ENCODE data around the gene FGFBP1. TPM values are rescaled to one million over a fixed set of nuclear protein-coding genes. Genes with fewer than 3 reads are reported as not detected.
A peak's percentile ranks its signal among the peaks of the same experiment; 100 is the strongest.
"Not testable (repeated sequence)": the region's sequence is repeated elsewhere in the genome, so short reads cannot be mapped to it uniquely, and the experiment has no call there.

FGFBP1 gene
- total and polyA plus RNA-seq, 4 donors: not detected

DNA sequence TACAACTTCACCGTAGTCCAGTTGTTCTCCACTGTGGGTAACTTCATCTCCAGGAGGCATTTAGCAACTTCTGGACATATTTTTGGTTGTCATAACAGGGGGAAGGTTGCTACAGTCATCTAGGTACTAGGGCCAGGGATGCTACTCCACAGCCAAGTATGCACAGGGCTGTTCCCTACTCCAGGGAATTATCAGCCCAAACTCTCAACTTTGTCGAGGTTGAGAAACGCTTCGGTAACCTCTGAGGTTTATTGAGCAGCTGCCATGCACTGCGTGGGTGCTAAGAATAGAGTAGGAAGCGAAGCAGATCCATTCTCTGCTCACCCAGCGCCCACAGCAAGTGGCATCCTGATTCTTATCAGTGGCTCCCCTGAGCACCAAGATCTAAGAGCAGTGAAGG, 8.2 kb downstream of the FGFBP1 start:
- 59% methylated on average over 6 of the region's 7 CpGs for WGBS (ENCODE audit: insufficient coverage)
- H3K36me3 ChIP-seq (ENCODE audit: control insufficient read depth, insufficient read depth, low read length): no peaks in the 10 kb centered on the region
- H3K27me3 ChIP-seq (ENCODE audit: control insufficient read depth, insufficient read depth, low read length): no peaks in the 10 kb centered on the region
- DNase-seq (ENCODE audit: low read depth in 4 of 6, low spot score in 6 of 6): no peak
- no peaks in the 10 kb centered on the region for H3K9me3 ChIP-seq (ENCODE audit: control insufficient read depth, insufficient read depth, low read length)
- H3K4me3 ChIP-seq (ENCODE audit: low read depth, low read length): no peak overlapping the region
- H3K4me1 ChIP-seq (ENCODE audit: control insufficient read depth, insufficient read depth, low read length): peaks cover 7% of the 10 kb centered on the region
- no peak overlapping the region for H3K27ac ChIP-seq (ENCODE audit: low read depth, low read length)

DNA sequence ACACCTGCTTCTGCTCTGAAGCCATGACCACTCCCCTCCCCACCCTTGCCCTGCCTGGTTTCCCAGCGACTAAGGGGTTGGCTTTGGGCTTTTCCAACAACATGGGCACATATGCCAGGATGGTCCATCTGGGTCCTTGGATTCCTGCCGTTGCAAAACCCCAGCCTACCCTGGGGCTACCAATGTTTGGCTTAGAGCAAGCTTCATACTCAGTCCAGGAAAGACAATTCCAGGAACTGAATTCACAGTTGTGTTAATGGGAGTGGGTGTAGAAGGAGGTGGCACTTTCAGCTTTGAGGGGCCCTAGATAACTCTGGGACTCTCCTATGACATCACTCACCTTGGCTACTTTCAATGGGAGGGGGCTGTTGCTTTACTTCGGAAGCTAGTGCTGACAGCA, 9.0 kb downstream of the FGFBP1 start:
- DNase-seq (ENCODE audit: low read depth in 4 of 6, low spot score in 6 of 6): peak in 2 of 6 donors; percentile 39 to 60
- Histone ChIP-seq H3K27me3 (ENCODE audit: control insufficient read depth, insufficient read depth, low read length) (no peaks in the 10 kb centered on the region), H3K36me3 (ENCODE audit: control insufficient read depth, insufficient read depth, low read length) (no peaks in the 10 kb centered on the region), H3K4me3 (ENCODE audit: low read depth, low read length) (no peak overlapping the region), H3K9me3 (ENCODE audit: control insufficient read depth, insufficient read depth, low read length) (no peaks in the 10 kb centered on the region), H3K27ac (ENCODE audit: low read depth, low read length) (no peak overlapping the region), H3K4me1 (ENCODE audit: control insufficient read depth, insufficient read depth, low read length) (peaks cover 7% of the 10 kb centered on the region)
- WGBS (ENCODE audit: insufficient coverage): 71% methylated on average over 2 of the region's 3 CpGs

DNA sequence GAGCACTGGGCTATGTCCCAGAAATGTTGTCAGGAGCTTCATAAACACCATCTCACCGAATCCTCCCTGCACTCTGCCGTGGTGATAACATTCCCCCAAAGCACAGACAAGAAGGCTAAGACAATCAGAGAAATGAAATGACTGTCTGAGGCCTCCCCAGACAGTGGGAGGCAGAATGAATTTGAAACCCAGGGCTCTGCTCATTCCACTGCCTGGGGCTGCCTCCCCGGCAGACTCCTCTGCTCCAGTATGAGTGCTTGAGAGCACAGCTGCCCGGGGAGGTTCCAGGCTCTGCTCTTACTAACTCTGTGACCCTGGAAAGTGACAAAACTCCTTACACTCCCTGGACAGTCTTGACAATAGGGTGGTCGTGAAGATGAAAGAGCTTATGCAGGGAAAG, 9.7 kb downstream of the FGFBP1 start:
- WGBS (ENCODE audit: insufficient coverage): 74% methylated on average over 5 of the region's 5 CpGs

DNA sequence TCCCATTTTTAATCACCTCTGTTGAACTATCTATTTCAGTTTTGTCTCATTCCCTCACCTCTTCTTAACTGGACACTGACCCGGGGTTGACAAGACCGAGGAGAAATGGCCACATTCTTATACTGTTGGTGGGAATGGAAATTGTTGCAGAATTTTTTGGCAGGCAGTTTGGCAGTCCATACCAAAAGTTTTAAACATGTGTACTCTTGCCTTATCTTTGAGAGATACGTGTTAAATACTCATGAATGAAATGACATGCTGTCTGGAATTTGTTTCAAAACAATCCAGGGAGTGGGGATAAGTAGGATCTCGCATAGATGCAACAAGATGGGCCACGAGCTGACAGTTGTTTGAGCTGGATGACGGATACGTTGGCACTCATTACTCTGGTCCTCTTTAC, 12.1 kb downstream of the FGFBP1 start:
- H3K9me3 ChIP-seq (ENCODE audit: control insufficient read depth, insufficient read depth, low read length): no peaks in the 10 kb centered on the region
- WGBS (ENCODE audit: insufficient coverage): 75% methylated on average over 1 of the region's 7 CpGs
- no peak for DNase-seq (ENCODE audit: low read depth in 4 of 6, low spot score in 6 of 6)
- H3K36me3 ChIP-seq (ENCODE audit: control insufficient read depth, insufficient read depth, low read length): no peaks in the 10 kb centered on the region
- H3K4me3 ChIP-seq (ENCODE audit: low read depth, low read length): no peak overlapping the region
- peaks cover 7% of the 10 kb centered on the region for H3K4me1 ChIP-seq (ENCODE audit: control insufficient read depth, insufficient read depth, low read length)
- no peaks in the 10 kb centered on the region for H3K27me3 ChIP-seq (ENCODE audit: control insufficient read depth, insufficient read depth, low read length)
- no peak overlapping the region for H3K27ac ChIP-seq (ENCODE audit: low read depth, low read length)

More for the DNA sequence above, 9.7 kb downstream of the FGFBP1 start:
- no peaks in the 10 kb centered on the region for H3K9me3 ChIP-seq (ENCODE audit: control insufficient read depth, insufficient read depth, low read length)
- H3K27me3 ChIP-seq (ENCODE audit: control insufficient read depth, insufficient read depth, low read length): no peaks in the 10 kb centered on the region
- no peak overlapping the region for H3K4me3 ChIP-seq (ENCODE audit: low read depth, low read length)
- H3K36me3 ChIP-seq (ENCODE audit: control insufficient read depth, insufficient read depth, low read length): no peaks in the 10 kb centered on the region
- DNase-seq (ENCODE audit: low read depth in 4 of 6, low spot score in 6 of 6): no peak
- no peak overlapping the region for H3K27ac ChIP-seq (ENCODE audit: low read depth, low read length)
- H3K4me1 ChIP-seq (ENCODE audit: control insufficient read depth, insufficient read depth, low read length): peaks cover 7% of the 10 kb centered on the region

DNA sequence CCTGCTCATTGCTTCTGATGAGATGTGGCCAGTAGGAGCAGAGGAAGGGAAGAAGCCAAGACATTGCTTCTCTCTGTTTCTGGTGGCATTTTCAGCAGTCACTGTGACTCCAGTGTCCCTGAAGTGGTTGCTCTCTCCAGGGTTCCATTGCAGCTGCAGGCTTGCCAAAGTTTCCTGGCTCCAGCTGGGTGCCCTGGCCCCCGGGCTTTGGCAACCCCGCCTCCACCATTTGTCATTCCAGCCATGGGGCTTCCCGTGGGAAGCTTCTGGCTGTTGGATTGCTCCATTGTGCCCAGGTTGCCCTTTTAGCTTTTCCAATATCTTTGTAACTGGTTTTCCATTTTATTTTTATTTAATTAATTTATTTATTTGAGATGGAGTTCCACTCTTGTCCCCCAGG, 12.7 kb downstream of the FGFBP1 start:
- no peak for DNase-seq (ENCODE audit: low read depth in 4 of 6, low spot score in 6 of 6)
- Histone ChIP-seq H3K4me1 (ENCODE audit: control insufficient read depth, insufficient read depth, low read length) (peaks cover 7% of the 10 kb centered on the region), H3K27me3 (ENCODE audit: control insufficient read depth, insufficient read depth, low read length) (no peaks in the 10 kb centered on the region), H3K27ac (ENCODE audit: low read depth, low read length) (no peak overlapping the region), H3K4me3 (ENCODE audit: low read depth, low read length) (no peak overlapping the region), H3K36me3 (ENCODE audit: control insufficient read depth, insufficient read depth, low read length) (no peaks in the 10 kb centered on the region), H3K9me3 (ENCODE audit: control insufficient read depth, insufficient read depth, low read length) (no peaks in the 10 kb centered on the region)
- 69% methylated on average over 2 of the region's 3 CpGs for WGBS (ENCODE audit: insufficient coverage)

DNA sequence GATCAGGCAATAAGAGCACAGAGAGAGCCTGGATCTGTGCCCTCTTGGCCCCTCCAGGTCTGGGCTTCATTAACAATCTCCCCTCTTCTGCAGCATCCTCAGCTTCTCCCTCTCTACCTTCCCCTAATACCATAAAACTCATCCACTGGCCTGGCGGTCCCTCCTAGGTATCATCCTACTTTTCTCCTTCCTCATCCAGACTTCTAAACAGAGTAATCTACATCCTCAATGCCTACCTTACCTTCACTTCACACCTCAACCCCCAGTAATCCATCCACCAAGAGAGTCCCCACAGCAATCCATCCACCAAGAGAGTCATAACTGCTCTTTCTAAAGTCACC, 17.0 kb downstream of the FGFBP1 start:
- no peaks in the 10 kb centered on the region for H3K27me3 ChIP-seq (ENCODE audit: control insufficient read depth, insufficient read depth, low read length)
- WGBS (ENCODE audit: insufficient coverage): 100% methylated on average over 1 of the region's 1 CpG

DNA sequence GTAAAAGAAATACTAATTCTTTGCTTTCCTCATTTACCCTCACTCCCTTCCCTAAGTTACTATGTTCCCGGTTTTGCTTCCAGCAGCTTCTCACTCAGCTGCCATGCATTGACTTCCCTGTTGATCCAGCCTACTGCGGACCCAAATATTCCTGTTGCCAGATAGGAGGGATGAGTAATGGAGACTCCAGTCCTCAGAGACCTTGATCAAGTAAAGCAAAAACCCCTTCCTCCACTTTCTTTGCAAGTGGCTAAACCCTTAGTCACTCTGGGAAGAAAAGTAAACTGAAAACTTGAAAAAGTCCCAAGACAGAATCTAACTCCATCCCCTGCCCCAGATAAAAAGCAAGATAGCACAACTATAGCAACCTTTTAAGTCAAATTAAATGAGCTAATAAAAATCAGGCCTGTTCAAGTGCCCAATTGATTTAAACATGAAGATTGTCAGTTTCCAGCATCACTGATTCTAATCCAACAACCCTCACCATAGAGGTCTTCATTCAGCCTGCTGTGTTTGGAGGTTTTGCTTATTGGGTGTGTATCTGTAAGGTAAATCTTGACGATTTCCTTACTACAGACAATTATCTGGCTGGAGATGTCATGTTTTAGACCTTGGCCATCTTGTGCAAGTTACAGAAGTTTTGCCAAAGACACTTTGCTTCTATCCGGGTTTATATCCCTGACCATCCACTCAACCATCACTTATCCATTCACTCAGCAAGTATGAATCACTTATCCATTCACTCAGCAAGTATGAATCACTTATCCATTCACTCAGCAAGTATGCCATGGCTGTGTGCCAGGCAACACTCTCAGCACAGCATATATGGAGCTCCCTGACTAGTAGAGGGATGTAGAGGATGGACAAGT, 17.6 kb downstream of the FGFBP1 start:
- DNase-seq (ENCODE audit: low read depth in 4 of 6, low spot score in 6 of 6): peak in 1 of 6 donors; percentile 24
- Histone ChIP-seq H3K4me1 (ENCODE audit: control insufficient read depth, insufficient read depth, low read length) (peaks cover 4% of the 10 kb centered on the region), H3K36me3 (ENCODE audit: control insufficient read depth, insufficient read depth, low read length) (no peaks in the 10 kb centered on the region), H3K4me3 (ENCODE audit: low read depth, low read length) (no peak overlapping the region), H3K27ac (ENCODE audit: low read depth, low read length) (no peak overlapping the region), H3K9me3 (ENCODE audit: control insufficient read depth, insufficient read depth, low read length) (no peaks in the 10 kb centered on the region), H3K27me3 (ENCODE audit: control insufficient read depth, insufficient read depth, low read length) (no peaks in the 10 kb centered on the region)
- 50% methylated on average over 1 of the region's 4 CpGs for WGBS (ENCODE audit: insufficient coverage)

More for the DNA sequence above, 17.0 kb downstream of the FGFBP1 start:
- H3K4me1 ChIP-seq (ENCODE audit: control insufficient read depth, insufficient read depth, low read length): peaks cover 4% of the 10 kb centered on the region
- H3K36me3 ChIP-seq (ENCODE audit: control insufficient read depth, insufficient read depth, low read length): no peaks in the 10 kb centered on the region
- no peak overlapping the region for H3K4me3 ChIP-seq (ENCODE audit: low read depth, low read length)
- no peak overlapping the region for H3K27ac ChIP-seq (ENCODE audit: low read depth, low read length)
- H3K9me3 ChIP-seq (ENCODE audit: control insufficient read depth, insufficient read depth, low read length): no peaks in the 10 kb centered on the region
- no peak for DNase-seq (ENCODE audit: low read depth in 4 of 6, low spot score in 6 of 6)

DNA sequence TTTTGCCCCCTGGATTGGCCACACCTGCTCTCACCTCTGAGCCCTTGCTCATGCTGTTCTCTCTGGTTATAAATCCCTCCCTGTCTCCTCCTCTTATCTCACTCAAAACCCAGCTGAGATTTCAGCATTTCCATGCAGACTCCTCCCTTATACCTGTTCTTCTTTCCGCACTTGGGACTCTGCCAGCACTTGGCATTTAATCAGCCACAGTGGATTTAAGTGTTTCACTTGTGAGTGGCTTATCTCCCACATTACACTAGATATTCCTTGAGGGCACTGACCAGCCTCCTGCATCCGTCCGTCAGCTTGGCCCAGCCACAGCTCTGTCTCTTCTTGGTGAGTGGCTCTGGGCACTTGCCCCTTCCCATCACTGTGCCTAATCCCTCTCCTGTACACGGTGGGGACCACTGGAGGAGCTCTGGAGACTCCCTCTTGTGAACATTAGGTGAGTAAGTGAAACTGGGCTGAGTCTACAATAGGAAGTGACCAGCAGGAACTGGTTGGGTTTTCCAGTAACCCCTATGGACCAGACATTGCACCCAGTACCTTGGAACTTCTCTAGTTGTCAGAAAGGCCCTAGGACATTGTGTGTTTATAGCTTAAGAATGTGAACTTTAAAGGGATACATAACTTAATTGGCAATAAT, 19.9 kb downstream of the FGFBP1 start:
- Histone ChIP-seq H3K27ac (ENCODE audit: low read depth, low read length) (no peak overlapping the region), H3K9me3 (ENCODE audit: control insufficient read depth, insufficient read depth, low read length) (no peaks in the 10 kb centered on the region), H3K27me3 (ENCODE audit: control insufficient read depth, insufficient read depth, low read length) (no peaks in the 10 kb centered on the region), H3K4me3 (ENCODE audit: low read depth, low read length) (no peak overlapping the region), H3K36me3 (ENCODE audit: control insufficient read depth, insufficient read depth, low read length) (no peaks in the 10 kb centered on the region), H3K4me1 (ENCODE audit: control insufficient read depth, insufficient read depth, low read length) (no peaks in the 10 kb centered on the region)
- WGBS (ENCODE audit: insufficient coverage): 73% methylated on average over 4 of the region's 4 CpGs
- DNase-seq (ENCODE audit: low read depth in 4 of 6, low spot score in 6 of 6): no peak

DNA sequence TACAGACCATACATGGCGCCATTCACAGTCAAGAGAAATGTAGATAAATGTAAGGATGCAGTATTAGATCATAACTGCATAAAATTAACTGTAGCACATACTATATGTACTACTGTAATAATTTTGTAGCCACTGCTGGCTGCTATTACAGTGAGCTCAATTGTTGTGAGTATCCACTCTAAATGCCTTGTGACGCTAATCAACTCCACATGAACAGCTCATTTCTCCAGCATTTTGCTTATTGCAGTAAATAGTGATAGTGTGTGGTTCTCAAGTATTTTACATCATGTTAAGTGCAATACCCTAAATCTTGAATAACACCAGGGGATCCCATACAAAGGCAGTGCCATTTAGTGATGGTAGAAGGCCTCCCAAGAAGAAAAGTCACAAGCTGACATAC, 21.2 kb downstream of the FGFBP1 start:
- Histone ChIP-seq H3K4me1 (ENCODE audit: control insufficient read depth, insufficient read depth, low read length) (peaks cover under 1% of the 10 kb centered on the region), H3K27me3 (ENCODE audit: control insufficient read depth, insufficient read depth, low read length) (no peaks in the 10 kb centered on the region), H3K36me3 (ENCODE audit: control insufficient read depth, insufficient read depth, low read length) (no peaks in the 10 kb centered on the region), H3K4me3 (ENCODE audit: low read depth, low read length) (no peak overlapping the region), H3K27ac (ENCODE audit: low read depth, low read length) (no peak overlapping the region), H3K9me3 (ENCODE audit: control insufficient read depth, insufficient read depth, low read length) (no peaks in the 10 kb centered on the region)
- no peak for DNase-seq (ENCODE audit: low read depth in 4 of 6, low spot score in 6 of 6)
- WGBS (ENCODE audit: insufficient coverage): no CpG with 5 or more reads among the region's 2 CpGs

DNA sequence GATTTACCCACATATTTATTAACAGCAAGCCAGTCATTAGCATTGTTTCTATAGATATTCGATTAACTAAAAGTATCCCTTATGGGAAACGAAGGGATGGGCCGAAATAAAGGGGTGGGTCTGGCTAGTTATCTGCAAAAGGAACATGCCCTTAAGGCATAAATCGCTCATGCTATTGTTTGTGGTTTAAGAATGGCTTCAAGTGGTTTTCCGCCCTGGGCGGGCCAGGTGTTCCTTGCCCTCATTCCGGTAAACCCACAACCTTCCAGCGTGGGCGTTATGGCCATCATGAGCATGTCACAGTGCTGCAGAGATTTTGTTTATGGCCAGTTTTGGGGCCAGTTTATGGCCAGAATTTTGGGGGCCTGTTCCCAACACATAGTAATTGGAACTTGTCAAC, 22.2 kb downstream of the FGFBP1 start:
- not testable (repeated sequence) for H3K36me3 ChIP-seq (ENCODE audit: control insufficient read depth, insufficient read depth, low read length); DNase-seq (ENCODE audit: low read depth in 4 of 6, low spot score in 6 of 6); H3K4me3 ChIP-seq (ENCODE audit: low read depth, low read length); H3K27ac ChIP-seq (ENCODE audit: low read depth, low read length); H3K27me3 ChIP-seq (ENCODE audit: control insufficient read depth, insufficient read depth, low read length); H3K4me1 ChIP-seq (ENCODE audit: control insufficient read depth, insufficient read depth, low read length); H3K9me3 ChIP-seq (ENCODE audit: control insufficient read depth, insufficient read depth, low read length)
- 100% methylated on average over 2 of the region's 9 CpGs for WGBS (ENCODE audit: insufficient coverage)
